HL-60 (cell line): ENCODE measurements around the gene DCP1B.

Experiments
- GABPA ChIP-seq: IDR thresholded peaks from 2 replicates; pipeline ENCODE4 v1.6.1; 2012; ENCODE audit warnings: low read depth
- TF ChIP-seq, protein P1 (sequence below): IDR thresholded peaks from 2 replicates; pipeline ENCODE4 v1.6.1; 2012; ENCODE audit warnings: low read depth; ENCODE audit not compliant: insufficient replicate concordance
- TF ChIP-seq, protein P2 (sequence below): IDR thresholded peaks from one replicate; pipeline ENCODE4 v1.5.1; 2011; ENCODE audit warnings: low read length, control low read depth, inconsistent platforms; ENCODE audit not compliant: insufficient read depth

DNA sequence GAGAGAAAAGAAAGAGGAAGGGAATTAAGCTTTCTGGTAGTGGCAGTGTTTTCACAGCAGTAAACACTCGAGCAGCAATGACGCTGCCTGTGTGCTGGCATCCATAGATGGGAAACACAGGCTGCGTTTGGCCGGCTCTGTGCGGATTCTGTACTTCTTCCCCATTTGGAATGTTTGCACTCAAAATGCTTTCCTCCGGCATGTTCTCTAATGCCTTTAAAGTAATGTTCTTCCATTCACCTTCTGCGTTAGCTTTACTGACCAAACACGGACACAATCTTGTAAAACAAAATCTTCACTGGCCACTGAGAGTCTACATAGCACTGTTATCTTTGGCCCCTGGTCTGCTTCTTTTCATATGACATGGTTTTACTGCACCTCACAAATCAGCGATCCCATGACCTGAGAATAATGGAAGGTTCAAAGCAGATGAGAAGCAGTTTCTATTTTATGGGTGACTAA lies 31.4 kb downstream of the DCP1B start:
- TF ChIP-seq, protein P1, sequence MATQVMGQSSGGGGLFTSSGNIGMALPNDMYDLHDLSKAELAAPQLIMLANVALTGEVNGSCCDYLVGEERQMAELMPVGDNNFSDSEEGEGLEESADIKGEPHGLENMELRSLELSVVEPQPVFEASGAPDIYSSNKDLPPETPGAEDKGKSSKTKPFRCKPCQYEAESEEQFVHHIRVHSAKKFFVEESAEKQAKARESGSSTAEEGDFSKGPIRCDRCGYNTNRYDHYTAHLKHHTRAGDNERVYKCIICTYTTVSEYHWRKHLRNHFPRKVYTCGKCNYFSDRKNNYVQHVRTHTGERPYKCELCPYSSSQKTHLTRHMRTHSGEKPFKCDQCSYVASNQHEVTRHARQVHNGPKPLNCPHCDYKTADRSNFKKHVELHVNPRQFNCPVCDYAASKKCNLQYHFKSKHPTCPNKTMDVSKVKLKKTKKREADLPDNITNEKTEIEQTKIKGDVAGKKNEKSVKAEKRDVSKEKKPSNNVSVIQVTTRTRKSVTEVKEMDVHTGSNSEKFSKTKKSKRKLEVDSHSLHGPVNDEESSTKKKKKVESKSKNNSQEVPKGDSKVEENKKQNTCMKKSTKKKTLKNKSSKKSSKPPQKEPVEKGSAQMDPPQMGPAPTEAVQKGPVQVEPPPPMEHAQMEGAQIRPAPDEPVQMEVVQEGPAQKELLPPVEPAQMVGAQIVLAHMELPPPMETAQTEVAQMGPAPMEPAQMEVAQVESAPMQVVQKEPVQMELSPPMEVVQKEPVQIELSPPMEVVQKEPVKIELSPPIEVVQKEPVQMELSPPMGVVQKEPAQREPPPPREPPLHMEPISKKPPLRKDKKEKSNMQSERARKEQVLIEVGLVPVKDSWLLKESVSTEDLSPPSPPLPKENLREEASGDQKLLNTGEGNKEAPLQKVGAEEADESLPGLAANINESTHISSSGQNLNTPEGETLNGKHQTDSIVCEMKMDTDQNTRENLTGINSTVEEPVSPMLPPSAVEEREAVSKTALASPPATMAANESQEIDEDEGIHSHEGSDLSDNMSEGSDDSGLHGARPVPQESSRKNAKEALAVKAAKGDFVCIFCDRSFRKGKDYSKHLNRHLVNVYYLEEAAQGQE = no peak
- TF ChIP-seq, protein P2, sequence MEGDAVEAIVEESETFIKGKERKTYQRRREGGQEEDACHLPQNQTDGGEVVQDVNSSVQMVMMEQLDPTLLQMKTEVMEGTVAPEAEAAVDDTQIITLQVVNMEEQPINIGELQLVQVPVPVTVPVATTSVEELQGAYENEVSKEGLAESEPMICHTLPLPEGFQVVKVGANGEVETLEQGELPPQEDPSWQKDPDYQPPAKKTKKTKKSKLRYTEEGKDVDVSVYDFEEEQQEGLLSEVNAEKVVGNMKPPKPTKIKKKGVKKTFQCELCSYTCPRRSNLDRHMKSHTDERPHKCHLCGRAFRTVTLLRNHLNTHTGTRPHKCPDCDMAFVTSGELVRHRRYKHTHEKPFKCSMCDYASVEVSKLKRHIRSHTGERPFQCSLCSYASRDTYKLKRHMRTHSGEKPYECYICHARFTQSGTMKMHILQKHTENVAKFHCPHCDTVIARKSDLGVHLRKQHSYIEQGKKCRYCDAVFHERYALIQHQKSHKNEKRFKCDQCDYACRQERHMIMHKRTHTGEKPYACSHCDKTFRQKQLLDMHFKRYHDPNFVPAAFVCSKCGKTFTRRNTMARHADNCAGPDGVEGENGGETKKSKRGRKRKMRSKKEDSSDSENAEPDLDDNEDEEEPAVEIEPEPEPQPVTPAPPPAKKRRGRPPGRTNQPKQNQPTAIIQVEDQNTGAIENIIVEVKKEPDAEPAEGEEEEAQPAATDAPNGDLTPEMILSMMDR = no peak
- TF ChIP-seq GABPA = no peak
